GM12878 (cell line): ENCODE data around the gene CCR7. TPM values are rescaled to one million over a fixed set of nuclear protein-coding genes. Genes with fewer than 3 reads are reported as not detected.

ENCODE experiments used
- ATAC-seq: fragments of 200-7000 bp; cut with Tn5 transposase; 3 replicates; pipeline ENCODE4 v1.9.1; 2020; ENCODE audit warnings: mild to moderate bottlenecking, moderate library complexity
- BruUV-seq: library from RNA; stranded (reverse); fragments of 400-500 nt; replicated peaks from 2 replicates; lab custom pipeline; 2021; lab: Mats Ljungman, UMichigan
- CTCF ChIA-PET: fragments of 300-600 bp; sonication (Branson Sonifier 250); formaldehyde crosslinking; extraction: SDS; loops from one replicate; lab custom pipeline; 2021; ENCODE audit warnings: inconsistent platforms; lab: Yijun Ruan, JAX
- POLR2A ChIA-PET: fragments of 350-600 bp; formaldehyde crosslinking; extraction: SDS; loops from one replicate; lab custom pipeline; 2021; ENCODE audit warnings: inconsistent platforms; lab: Charles Lee
- RAD21 ChIA-PET: fragments of 300-600 bp; sonication (Branson Sonifier 250); formaldehyde crosslinking; loops from one replicate; lab custom pipeline; 2023; ENCODE audit warnings: antibody characterized with exemption; ENCODE audit not compliant: unreplicated experiment; lab: Charles Lee
- SMC1A ChIA-PET: fragments of 300-600 bp; sonication (Branson Sonifier 250); formaldehyde crosslinking; loops from one replicate; lab custom pipeline; 2023; ENCODE audit not compliant: unreplicated experiment, uncharacterized antibody; lab: Charles Lee
- DNase-seq: peaks from one replicate; pipeline ENCODE4 v3.0.0-alpha.2; 2011; ENCODE audit warnings: low read depth, low spot score
- FAIRE-seq: peaks from 3 replicates; lab custom pipeline; 2011; peaks lifted over from hg19 to GRCh38; lab: Jason Lieb, UNC
- H2AFZ ChIP-seq: 2 replicates; pipeline ENCODE4 v1.6.0; 2011; ENCODE audit warnings: low read depth, low read length, control low read depth; ENCODE audit not compliant: control insufficient read depth
- H3K27ac ChIP-seq: 2 replicates; pipeline ENCODE4 v1.5.1; 2011; ENCODE audit warnings: control low read depth; ENCODE audit not compliant: control insufficient read depth, insufficient read depth
- H3K27me3 ChIP-seq, 2 experiments: replicated peaks in 1 of 2; 2 replicates each; pipeline versions ENCODE4 v1.6.0 to v1.6.1; 2011; ENCODE audit warnings: low read length in 1 of 2; ENCODE audit not compliant: control insufficient read depth in 2 of 2, insufficient read depth in 2 of 2
- H3K36me3 ChIP-seq, 2 experiments: 2 replicates each; pipeline ENCODE4 v1.5.1; 2011; ENCODE audit warnings: low read length in 1 of 2; ENCODE audit not compliant: control insufficient read depth in 2 of 2, insufficient read depth in 2 of 2
- H3K4me1 ChIP-seq: 2 replicates; pipeline ENCODE4 v1.6.1; 2011; ENCODE audit warnings: mild to moderate bottlenecking, low read length, moderate library complexity, mixed read lengths; ENCODE audit not compliant: control insufficient read depth, insufficient read depth
- H3K4me2 ChIP-seq: 2 replicates; pipeline ENCODE4 v1.6.0; 2011; ENCODE audit warnings: control low read depth; ENCODE audit not compliant: control insufficient read depth, insufficient read depth
- H3K4me3 ChIP-seq: fragments of 200-600 bp; sonication (generic); 2 replicates; pipeline ENCODE4 v1.5.1; 2016
- H3K79me2 ChIP-seq: 2 replicates; pipeline ENCODE4 v1.6.0; 2011; ENCODE audit warnings: low read length; ENCODE audit not compliant: control insufficient read depth, insufficient read depth
- H3K9ac ChIP-seq: 2 replicates; pipeline ENCODE4 v1.8.0; 2011; ENCODE audit warnings: low read length, control low read depth, mixed read lengths; ENCODE audit not compliant: control insufficient read depth, insufficient read depth
- H3K9me3 ChIP-seq: replicated peaks from 3 replicates; pipeline ENCODE4 v1.5.1; 2011; ENCODE audit warnings: mild to moderate bottlenecking, low read length; ENCODE audit not compliant: control insufficient read depth, insufficient read depth
- H4K20me1 ChIP-seq: 2 replicates; pipeline ENCODE4 v1.6.0; 2011; ENCODE audit not compliant: control insufficient read depth, insufficient read depth
- DPF2 ChIP-seq: fragments of 450-650 bp; IDR thresholded peaks from 2 replicates; pipeline ENCODE4 v1.6.1; 2017; ENCODE audit warnings: mild to moderate bottlenecking
- KDM1A ChIP-seq: fragments of 200-600 bp; sonication (generic); IDR thresholded peaks from 2 replicates; pipeline ENCODE4 v1.6.1; 2016; ENCODE audit warnings: borderline replicate concordance
- MEF2A ChIP-seq: IDR thresholded peaks from 2 replicates; pipeline ENCODE4 v1.6.1; 2011; ENCODE audit warnings: low read depth, mild to moderate bottlenecking, low read length, moderate library complexity; ENCODE audit not compliant: insufficient read depth
- MYB ChIP-seq: fragments of 150-350 bp; IDR thresholded peaks from 2 replicates; pipeline ENCODE4 v1.6.1; 2014; ENCODE audit warnings: mild to moderate bottlenecking, low read depth, low read length, borderline replicate concordance
- NFYB ChIP-seq: IDR thresholded peaks from 2 replicates; pipeline ENCODE4 v1.6.1; 2011; ENCODE audit warnings: low read depth, mild to moderate bottlenecking, low read length, improper control_type of control experiment, moderate library complexity; ENCODE audit not compliant: insufficient read depth
- RAD21 ChIP-seq: IDR thresholded peaks from 2 replicates; pipeline ENCODE4 v1.6.1; 2011; ENCODE audit warnings: mild to moderate bottlenecking, low read depth, low read length, moderate library complexity; ENCODE audit not compliant: insufficient read depth
- RELA ChIP-seq: fragments of 450-650 bp; IDR thresholded peaks from 2 replicates; pipeline ENCODE4 v1.8.0; 2014; ENCODE audit warnings: borderline replicate concordance; ENCODE audit not compliant: partially characterized antibody
- SRF ChIP-seq, 2 experiments: IDR thresholded peaks; 2 replicates each; pipeline ENCODE4 v1.6.1; 2011; ENCODE audit warnings: low read depth in 2 of 2, low read length in 2 of 2, mild to moderate bottlenecking in 1 of 2, moderate library complexity in 1 of 2
- SUPT20H ChIP-seq: IDR thresholded peaks from 2 replicates; pipeline ENCODE4 v1.6.1; 2011; ENCODE audit warnings: low read depth, mild to moderate bottlenecking, low read length, moderate library complexity, borderline replicate concordance; ENCODE audit not compliant: control insufficient read depth
- WRNIP1 ChIP-seq: IDR thresholded peaks from 2 replicates; pipeline ENCODE4 v1.6.1; 2011; ENCODE audit warnings: low read depth, low read length, improper control_type of control experiment, borderline replicate concordance
- ZNF24 ChIP-seq: fragments of 450-650 bp; IDR thresholded peaks from 2 replicates; pipeline ENCODE4 v1.6.1; 2017; ENCODE audit warnings: antibody characterized with exemption, mild to moderate bottlenecking
- ZNF274 ChIP-seq: IDR thresholded peaks from one replicate; pipeline ENCODE4 v1.8.0; 2011; ENCODE audit not compliant: insufficient read length, insufficient read depth
- WGBS: methylation state at CpG from one replicate; pipeline ENCODE4 v1.1.6; 2016; ENCODE audit warnings: low lambda C conversion rate; ENCODE audit not compliant: insufficient replicate concordance, insufficient coverage; ENCODE audit errors: missing lambda C conversion rate; 5-methylcytosine and 5-hydroxymethylcytosine counted together
- in situ Hi-C: fragments of 300-500 bp; cut with MboI; formaldehyde crosslinking; loops from 9 replicates; pipeline ENCODE4 v1.14.3; 2018; ENCODE audit warnings: mixed read lengths
- intact Hi-C: fragments of 100-400 bp; cut with micrococcal nuclease; formaldehyde crosslinking; loops from one replicate; pipeline ENCODE4 v1.14.2; 2022; ENCODE audit not compliant: unreplicated experiment
- polyA plus RNA-seq, 11 experiments: library from polyadenylated mRNA; depleted of rRNA in 4 of 11; unstranded in 6 of 11; stranded (reverse) in 5 of 11; fragments of >200 nt; fragmentation: Nextera tagmentation in 4 of 11; fragmentation: Illumina TruSeq in 1 of 11; extraction: Ambion mirVana in 4 of 11; extraction: Trizol in 1 of 11; gene quantifications; 1 replicate in 1 of 11; 2 replicates in 10 of 11; pipeline versions ENCODE4 v1.2.1 to v1.2.3, GENCODE V29; 2011 to 2016; ENCODE audit warnings: inconsistent platforms in 2 of 11, missing spikeins in 2 of 11, low read depth in 1 of 11
- total RNA-seq, 4 experiments: library from RNA; depleted of rRNA in 3 of 4; stranded (reverse); fragments of >200 nt in 3 of 4; fragmentation: Illumina TruSeq in 1 of 4; extraction: Trizol in 1 of 4; gene quantifications; 2 replicates each; pipeline versions ENCODE4 v1.2.1 to v1.2.3, GENCODE V29; 2013 to 2021
- TF ChIP-seq, protein P1 (sequence below): fragments of 450-650 bp; IDR thresholded peaks from 2 replicates; pipeline ENCODE4 v1.6.1; 2016; ENCODE audit warnings: mild to moderate bottlenecking, moderate library complexity, borderline replicate concordance
- TF ChIP-seq, protein P2 (sequence below): fragments of 450-650 bp; IDR thresholded peaks from 2 replicates; pipeline ENCODE4 v1.6.1; 2017; ENCODE audit warnings: borderline replicate concordance
- TF ChIP-seq, protein P3 (sequence below): fragments of 450-650 bp; IDR thresholded peaks from 2 replicates; pipeline ENCODE4 v1.6.1; 2017; ENCODE audit warnings: mild to moderate bottlenecking

The CCR7 gene
- total and polyA plus RNA-seq, 10 of the 15 experiments (the other 5 are each of a cell fraction or from before 2014, with no cell fraction given), result 131 to 1,171 (median 260) TPM

DNA sequence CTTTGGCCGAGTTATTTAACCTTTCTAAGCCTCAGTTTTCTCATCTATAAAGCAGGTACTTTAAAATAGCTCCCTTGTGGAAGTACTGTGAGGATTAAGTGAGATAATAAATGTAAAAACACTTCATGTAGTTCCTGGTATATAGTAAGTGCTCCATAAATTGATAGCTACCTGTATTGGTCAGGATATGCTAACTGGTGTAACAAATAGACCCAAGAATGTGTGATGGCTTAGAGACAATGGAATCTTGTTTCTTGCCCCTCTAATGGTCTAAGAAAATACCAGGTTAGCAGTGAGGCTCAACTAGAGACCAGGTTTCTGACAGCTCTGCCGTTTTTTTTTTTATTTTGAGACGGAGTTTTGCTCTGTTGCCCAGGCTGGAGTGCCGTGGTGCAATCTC is 29.8 kb downstream of the CCR7 start:
- H3K79me2 ChIP-seq, result no peaks in the 10 kb centered on the region
- 73% methylated on average over 4 of the region's 4 CpGs for WGBS
- H3K4me1 ChIP-seq, result peaks cover 63% of the 10 kb centered on the region
- H3K36me3 ChIP-seq, result no peaks in the 10 kb centered on the region
- no peaks in the 10 kb centered on the region for H4K20me1 ChIP-seq
- in situ Hi-C loops, result loop anchor here (5.0 to 25.0 kb wide), 2 partner anchors 98 to 228 kb away; partner anchors contain the start of genes IGFBP4 and RARA
- BruUV-seq, result no TSS peak
- intact Hi-C loops, result no loop called here
- H3K27me3 ChIP-seq, result no peaks in the 10 kb centered on the region; a peak in 1 of 4 replicates
- ChIA-PET CTCF (interaction anchor here (1.0 to 19.2 kb wide), 16 partner anchors 10 to 1128 kb away, joined by 3 to 318 read pairs (median 48); partner anchors contain the start of genes CCR7, IGFBP4 and TOP2A), RAD21 (interaction anchor here (0.6 to 16.5 kb wide), 13 partner anchors 22 to 1130 kb away, joined by 3 to 514 read pairs (median 4); partner anchors contain the start of genes CCR7, IGFBP4 and TOP2A), POLR2A (interaction anchor here (0.6 to 7.0 kb wide), 14 partner anchors 7 to 213 kb away, joined by 3 to 63 read pairs (median 4); partner anchors contain the start of genes IGFBP4 and TOP2A), SMC1A (interaction anchor here (0.7 to 15.5 kb wide), 18 partner anchors 17 to 224 kb away, joined by 3 to 430 read pairs (median 8); partner anchors contain the start of genes CCR7 and TOP2A)
- ATAC-seq, result no peak
- no peak overlapping the region for H3K4me3 ChIP-seq
- no peaks in the 10 kb centered on the region for H3K9me3 ChIP-seq
- H3K9ac ChIP-seq, result no peak overlapping the region
- H3K27ac ChIP-seq, result no peak overlapping the region
- FAIRE-seq, result no peak
- no peak overlapping the region for H3K4me2 ChIP-seq
- no peak for DNase-seq
- no peak overlapping the region for H2AFZ ChIP-seq
- TF ChIP-seq ZNF24 (no peak), NFYB (no peak), SRF (IDR thresholded peaks at IDR 0.05; ENCODE audit: low read depth in 2 of 2, low read length in 2 of 2) (no peak), MYB (no peak), ZNF274 (no peak), RAD21 (no peak), KDM1A (no peak), MEF2A (no peak), SUPT20H (no peak), RELA (no peak), DPF2 (no peak), WRNIP1 (no peak)
- TF ChIP-seq, protein P1, sequence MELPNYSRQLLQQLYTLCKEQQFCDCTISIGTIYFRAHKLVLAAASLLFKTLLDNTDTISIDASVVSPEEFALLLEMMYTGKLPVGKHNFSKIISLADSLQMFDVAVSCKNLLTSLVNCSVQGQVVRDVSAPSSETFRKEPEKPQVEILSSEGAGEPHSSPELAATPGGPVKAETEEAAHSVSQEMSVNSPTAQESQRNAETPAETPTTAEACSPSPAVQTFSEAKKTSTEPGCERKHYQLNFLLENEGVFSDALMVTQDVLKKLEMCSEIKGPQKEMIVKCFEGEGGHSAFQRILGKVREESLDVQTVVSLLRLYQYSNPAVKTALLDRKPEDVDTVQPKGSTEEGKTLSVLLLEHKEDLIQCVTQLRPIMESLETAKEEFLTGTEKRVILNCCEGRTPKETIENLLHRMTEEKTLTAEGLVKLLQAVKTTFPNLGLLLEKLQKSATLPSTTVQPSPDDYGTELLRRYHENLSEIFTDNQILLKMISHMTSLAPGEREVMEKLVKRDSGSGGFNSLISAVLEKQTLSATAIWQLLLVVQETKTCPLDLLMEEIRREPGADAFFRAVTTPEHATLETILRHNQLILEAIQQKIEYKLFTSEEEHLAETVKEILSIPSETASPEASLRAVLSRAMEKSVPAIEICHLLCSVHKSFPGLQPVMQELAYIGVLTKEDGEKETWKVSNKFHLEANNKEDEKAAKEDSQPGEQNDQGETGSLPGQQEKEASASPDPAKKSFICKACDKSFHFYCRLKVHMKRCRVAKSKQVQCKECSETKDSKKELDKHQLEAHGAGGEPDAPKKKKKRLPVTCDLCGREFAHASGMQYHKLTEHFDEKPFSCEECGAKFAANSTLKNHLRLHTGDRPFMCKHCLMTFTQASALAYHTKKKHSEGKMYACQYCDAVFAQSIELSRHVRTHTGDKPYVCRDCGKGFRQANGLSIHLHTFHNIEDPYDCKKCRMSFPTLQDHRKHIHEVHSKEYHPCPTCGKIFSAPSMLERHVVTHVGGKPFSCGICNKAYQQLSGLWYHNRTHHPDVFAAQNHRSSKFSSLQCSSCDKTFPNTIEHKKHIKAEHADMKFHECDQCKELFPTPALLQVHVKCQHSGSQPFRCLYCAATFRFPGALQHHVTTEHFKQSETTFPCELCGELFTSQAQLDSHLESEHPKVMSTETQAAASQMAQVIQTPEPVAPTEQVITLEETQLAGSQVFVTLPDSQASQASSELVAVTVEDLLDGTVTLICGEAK, result no peak
- TF ChIP-seq, protein P2, sequence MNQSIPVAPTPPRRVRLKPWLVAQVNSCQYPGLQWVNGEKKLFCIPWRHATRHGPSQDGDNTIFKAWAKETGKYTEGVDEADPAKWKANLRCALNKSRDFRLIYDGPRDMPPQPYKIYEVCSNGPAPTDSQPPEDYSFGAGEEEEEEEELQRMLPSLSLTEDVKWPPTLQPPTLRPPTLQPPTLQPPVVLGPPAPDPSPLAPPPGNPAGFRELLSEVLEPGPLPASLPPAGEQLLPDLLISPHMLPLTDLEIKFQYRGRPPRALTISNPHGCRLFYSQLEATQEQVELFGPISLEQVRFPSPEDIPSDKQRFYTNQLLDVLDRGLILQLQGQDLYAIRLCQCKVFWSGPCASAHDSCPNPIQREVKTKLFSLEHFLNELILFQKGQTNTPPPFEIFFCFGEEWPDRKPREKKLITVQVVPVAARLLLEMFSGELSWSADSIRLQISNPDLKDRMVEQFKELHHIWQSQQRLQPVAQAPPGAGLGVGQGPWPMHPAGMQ, result no peak
- TF ChIP-seq, protein P3, sequence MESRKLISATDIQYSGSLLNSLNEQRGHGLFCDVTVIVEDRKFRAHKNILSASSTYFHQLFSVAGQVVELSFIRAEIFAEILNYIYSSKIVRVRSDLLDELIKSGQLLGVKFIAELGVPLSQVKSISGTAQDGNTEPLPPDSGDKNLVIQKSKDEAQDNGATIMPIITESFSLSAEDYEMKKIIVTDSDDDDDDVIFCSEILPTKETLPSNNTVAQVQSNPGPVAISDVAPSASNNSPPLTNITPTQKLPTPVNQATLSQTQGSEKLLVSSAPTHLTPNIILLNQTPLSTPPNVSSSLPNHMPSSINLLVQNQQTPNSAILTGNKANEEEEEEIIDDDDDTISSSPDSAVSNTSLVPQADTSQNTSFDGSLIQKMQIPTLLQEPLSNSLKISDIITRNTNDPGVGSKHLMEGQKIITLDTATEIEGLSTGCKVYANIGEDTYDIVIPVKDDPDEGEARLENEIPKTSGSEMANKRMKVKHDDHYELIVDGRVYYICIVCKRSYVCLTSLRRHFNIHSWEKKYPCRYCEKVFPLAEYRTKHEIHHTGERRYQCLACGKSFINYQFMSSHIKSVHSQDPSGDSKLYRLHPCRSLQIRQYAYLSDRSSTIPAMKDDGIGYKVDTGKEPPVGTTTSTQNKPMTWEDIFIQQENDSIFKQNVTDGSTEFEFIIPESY, result no peak
